Uterus (tissue), 2 donors: ENCODE data around the gene MEF2C.

ENCODE experiments used
- POLR2A ChIP-seq, 2 donors: fragments of 450-650 bp; IDR thresholded peaks; one replicate each; pipeline ENCODE4 v1.6.1; 2016; ENCODE audit warnings: antibody characterized with exemption in 2 of 2, mild to moderate bottlenecking in 1 of 2, moderate library complexity in 1 of 2
- TF ChIP-seq, protein P1 (sequence below), 4 experiments: fragments of 200-600 bp in 2 of 4; fragments of 450-650 bp in 2 of 4; sonication (generic) in 2 of 4; IDR thresholded peaks; one replicate each; pipeline ENCODE4 v1.5.1; 2016 to 2019; ENCODE audit warnings: antibody characterized with exemption in 4 of 4, mild to moderate bottlenecking in 2 of 4, moderate library complexity in 1 of 4

GRCh38 chr5:88688156-88688983 lies 194.6 kb downstream of the MEF2C start:
- TF ChIP-seq POLR2A (IDR thresholded peaks at IDR 0.05), result no peak
- TF ChIP-seq, protein P1, sequence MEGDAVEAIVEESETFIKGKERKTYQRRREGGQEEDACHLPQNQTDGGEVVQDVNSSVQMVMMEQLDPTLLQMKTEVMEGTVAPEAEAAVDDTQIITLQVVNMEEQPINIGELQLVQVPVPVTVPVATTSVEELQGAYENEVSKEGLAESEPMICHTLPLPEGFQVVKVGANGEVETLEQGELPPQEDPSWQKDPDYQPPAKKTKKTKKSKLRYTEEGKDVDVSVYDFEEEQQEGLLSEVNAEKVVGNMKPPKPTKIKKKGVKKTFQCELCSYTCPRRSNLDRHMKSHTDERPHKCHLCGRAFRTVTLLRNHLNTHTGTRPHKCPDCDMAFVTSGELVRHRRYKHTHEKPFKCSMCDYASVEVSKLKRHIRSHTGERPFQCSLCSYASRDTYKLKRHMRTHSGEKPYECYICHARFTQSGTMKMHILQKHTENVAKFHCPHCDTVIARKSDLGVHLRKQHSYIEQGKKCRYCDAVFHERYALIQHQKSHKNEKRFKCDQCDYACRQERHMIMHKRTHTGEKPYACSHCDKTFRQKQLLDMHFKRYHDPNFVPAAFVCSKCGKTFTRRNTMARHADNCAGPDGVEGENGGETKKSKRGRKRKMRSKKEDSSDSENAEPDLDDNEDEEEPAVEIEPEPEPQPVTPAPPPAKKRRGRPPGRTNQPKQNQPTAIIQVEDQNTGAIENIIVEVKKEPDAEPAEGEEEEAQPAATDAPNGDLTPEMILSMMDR (IDR thresholded peaks at IDR 0.05), result no peak
